NCI-H82 (cell line): ENCODE measurements around the gene PTGR3.

Source experiments
- DNase-seq: peaks from one replicate; lab custom pipeline; 2025; lab: John Stamatoyannopoulos, UW

The PTGR3 gene

GRCh38 chr18:75214766-75215510 lies 6.0 kb upstream of the PTGR3 start:
- peak; percentile 78 for DNase-seq

DNA sequence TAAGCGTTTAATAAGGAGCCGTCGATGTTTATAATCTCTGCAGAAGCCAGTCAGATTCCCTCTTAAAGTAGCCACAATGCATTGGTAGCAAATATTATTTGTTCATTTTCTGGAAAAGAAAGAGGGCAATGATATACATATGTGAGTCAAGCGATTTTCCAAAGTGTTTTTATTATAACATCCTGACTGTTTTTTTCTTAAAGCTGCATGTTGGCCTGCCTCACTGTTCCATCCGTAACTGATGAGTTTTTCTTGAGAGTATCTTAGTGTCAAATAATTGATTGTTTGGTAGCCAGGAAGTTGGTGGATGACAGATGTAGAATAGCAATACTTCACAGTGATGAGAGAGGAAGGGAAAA lies 5.4 kb upstream of the PTGR3 start:
- no peak for DNase-seq

- peak; percentile 21 for DNase-seq
These were observed 4.8 kb upstream of the PTGR3 start for GRCh38 chr18:75213611-75214331.

GRCh38 chr18:75212751-75213090 lies 3.8 kb upstream of the PTGR3 start:
- DNase-seq = no peak

DNA sequence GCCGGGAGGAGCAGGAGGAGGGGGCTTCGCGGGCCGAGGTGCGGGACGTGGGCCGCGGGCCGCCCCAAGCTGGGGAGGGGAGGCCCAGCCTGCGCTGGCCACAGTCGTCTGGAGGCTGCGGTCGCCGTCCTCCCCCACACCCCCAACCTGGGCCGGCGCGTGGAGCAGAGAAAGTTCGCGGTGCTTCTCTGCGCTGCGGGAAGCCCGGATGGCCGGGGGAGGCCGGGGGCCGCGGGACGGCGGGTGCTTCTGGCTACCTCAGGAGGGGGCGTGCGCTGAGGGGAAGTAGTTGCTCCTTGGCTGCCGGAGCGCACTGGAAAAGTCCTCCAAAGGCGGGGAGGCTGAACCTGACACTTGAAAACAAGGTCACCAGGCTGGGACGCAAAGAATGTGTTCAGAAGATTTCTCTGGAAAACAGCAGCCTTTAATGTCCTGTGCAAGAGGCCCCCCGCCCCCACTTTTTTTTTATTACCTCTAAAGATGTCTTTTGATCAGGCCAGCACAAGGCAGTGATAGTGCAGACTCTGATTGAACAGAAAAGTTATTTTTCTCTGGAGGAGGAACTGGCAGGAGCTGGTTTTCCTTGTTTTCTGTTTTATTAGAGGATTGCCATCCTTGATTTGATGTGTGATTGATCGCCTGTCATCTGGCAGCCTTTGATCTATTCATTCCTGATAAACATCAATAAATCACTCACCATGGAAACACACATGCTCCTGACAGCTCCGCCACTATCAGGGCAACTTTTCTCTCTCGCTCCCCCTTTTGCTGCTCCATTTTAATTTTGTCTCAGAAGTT lies 3.2 kb upstream of the PTGR3 start:
- peak; percentile 36 for DNase-seq

- DNase-seq = no peak
These were observed 2.6 kb upstream of the PTGR3 start for GRCh38 chr18:75211626-75211952.

DNA sequence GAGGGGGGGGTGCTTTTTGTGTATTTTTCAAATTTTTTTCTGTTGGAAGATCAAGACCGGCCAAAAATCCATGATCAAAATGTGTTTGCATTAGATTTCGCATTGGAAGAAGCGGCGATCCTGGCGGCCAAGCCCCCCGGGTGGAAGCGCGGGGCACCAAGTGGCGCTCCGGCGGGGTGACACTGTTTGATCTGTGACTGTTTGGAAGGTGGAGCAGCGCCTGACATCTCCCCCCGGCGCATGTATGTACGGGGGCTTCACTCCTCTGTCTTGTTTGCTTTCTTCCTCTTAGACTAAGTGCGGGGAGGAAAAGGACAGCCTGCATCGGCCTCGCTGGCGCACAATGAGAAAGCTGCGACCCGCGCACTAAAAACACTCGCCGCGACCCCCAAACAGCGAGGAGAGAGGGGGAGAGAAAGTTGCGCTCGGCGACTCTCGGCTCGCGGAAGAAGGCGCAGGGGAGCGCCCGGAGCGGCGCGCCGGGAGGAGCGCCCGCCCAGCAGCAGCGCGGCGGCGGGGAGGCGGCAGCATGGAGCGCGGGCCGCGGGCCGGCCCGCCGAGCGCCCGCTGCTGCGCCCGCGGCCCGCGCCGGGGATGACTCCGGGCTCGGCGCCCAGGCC lies 2.2 kb upstream of the PTGR3 start:
- DNase-seq = peak; percentile 24

DNA sequence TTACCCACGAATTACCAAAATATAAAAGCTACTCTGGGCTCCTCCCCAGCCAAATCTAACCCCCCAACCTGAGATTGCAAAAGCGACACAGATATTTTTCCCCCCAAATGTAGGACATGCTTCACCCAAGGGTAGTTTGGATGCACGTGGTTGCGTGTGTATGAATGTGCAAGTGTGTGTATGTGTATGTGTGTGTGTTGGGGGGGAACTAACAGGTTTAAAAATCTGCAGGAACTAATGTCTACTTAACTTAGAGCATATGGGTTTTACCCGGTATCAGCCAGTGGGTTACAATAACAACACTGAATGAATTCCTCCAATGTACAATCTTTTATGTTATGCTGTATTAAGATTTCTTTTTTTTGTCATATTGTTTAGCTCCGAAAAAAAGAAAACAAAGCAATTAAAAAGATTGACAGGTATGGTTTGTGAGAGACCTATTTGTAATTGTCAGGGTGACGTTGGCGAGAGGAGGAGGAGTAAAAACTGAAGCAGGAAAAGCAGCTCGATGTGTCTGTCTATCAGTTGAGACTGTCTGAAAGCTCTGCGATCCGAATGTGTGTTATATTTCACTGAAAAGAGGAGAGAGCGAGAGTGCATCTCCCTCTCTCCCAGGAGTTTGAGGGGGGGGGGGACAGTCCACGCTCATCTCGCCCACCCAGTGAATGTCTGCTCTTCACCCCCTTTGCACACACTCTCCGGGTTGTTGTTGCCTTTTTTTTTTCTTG lies 1.5 kb upstream of the PTGR3 start, which contains the start of gene TSHZ1:
Gene TSHZ1 (plus strand): TSS at position 524 of the 728 bp plus-strand sequence. CDS start 1,080 bp downstream, outside the sequence.
- peak; percentile 62 for DNase-seq

- DNase-seq = peak; percentile 44
These were observed 966 bp upstream of the PTGR3 start for GRCh38 chr18:75209951-75210258.

DNA sequence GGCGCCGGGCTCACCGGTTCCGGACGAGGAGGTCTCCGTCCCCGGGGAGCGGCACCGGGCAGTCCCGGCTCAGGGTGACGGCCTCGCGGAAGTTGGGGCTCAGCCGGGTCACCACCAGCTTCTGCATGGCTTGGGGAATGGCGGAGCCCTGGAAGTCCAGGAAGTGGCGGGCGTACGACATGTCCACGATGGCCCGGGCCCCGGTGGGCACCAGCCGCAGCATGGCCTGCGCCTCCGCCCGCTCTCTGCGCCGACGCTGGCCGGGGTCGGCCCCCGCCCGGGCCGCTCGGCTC lies 157 bp downstream of the PTGR3 start:
- DNase-seq = no peak

DNA sequence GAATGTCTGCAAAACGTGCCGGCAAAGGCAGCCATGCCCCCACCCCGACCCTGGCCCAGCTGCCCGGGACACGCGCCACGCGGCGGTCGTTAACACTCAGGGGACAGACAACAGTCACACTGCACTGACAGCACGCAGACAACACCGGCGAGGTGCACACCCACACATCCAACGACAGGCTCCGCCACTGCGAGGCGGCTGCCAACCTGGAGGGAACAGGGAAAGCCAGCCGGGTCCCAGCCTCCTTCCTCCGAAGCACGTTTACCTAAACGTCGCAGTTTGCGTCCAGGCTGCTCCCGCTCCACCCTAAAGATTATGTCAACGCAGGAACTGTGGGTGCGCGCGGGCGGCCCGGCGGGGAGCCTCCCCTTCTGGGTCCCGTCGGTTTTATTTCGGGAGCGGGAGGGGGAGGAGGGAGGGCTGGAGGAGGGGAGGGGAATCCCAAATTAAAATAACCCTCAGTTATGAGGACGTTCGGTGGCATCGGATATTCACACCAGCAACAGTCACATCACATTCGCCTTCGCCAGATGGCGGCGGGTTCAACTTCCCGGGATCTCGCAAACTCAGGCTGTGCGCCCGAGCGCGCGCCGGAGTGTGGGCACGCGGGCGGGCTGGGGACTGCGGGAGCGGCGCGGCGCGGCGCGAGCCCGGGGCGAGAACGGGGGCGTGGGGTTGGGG lies 644 bp downstream of the PTGR3 start:
- peak; percentile 65 for DNase-seq

- peak; percentile 30 for DNase-seq
These were observed 1.4 kb downstream of the PTGR3 start for GRCh38 chr18:75207310-75208154.

- DNase-seq = no peak
These were observed 2.3 kb downstream of the PTGR3 start for GRCh38 chr18:75206452-75207309.

GRCh38 chr18:75205514-75206132 lies 3.3 kb downstream of the PTGR3 start:
- no peak for DNase-seq

DNA sequence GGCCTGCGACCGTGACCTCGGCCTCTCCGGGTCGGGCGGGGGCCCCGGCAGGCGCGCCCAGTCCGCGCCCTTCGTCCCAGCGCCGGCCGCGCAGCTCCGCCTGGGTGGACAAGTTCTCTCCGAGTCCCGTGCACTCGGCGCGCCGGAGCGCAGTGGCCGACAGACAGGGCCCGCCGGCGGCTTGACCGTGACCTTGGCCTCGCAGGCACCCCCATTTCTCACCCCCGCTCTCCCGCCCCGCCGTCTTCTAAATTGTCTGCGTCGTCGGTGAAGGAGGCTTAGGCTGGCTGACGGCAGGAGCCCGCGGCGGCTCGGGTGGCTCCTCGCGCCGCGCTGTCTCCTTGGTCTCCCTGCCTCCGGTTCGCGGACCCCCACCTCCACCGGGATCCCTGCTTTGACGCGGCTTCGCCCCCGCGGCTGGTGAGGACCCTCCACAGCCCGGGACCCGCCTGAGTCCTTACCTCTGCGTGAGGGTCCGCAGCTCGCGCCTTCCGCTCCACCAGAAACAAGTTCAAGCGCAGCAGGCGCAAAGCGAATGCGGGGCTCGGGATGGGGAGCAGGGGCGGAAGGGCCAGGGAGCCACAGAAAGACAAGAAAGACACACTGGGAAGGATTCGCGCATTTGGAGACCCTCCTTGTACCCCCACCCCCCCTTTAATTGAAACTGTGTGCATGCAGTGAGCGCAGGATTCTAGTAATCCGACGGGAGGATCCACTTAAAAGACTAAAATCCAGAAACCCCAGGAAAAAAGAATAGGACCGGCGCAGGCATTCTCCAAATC lies 4.0 kb downstream of the PTGR3 start:
- no peak for DNase-seq

DNA sequence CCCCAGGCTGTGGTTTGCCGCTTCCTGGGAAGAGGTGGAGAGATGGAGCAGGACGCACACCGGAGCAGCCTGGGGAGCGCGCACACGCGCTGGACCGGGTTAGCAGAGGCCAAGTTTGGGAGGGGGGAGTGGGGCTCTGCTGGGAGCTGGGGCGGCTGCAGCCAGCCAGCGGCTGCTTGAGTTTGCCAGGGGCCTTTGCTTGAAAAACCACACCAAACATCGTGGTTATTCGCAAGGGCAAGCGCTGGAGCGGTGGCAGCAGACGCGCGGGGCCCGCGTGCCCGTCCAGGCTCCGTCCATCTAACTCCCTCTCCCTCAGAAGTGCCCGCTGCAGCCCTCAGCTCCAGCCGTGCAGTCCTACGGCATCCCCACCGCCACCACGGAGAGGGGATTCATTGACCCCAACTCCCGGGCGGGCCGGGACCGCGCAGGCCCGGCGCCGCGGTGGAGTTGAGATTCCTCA lies 4.6 kb downstream of the PTGR3 start:
- DNase-seq = no peak

DNA sequence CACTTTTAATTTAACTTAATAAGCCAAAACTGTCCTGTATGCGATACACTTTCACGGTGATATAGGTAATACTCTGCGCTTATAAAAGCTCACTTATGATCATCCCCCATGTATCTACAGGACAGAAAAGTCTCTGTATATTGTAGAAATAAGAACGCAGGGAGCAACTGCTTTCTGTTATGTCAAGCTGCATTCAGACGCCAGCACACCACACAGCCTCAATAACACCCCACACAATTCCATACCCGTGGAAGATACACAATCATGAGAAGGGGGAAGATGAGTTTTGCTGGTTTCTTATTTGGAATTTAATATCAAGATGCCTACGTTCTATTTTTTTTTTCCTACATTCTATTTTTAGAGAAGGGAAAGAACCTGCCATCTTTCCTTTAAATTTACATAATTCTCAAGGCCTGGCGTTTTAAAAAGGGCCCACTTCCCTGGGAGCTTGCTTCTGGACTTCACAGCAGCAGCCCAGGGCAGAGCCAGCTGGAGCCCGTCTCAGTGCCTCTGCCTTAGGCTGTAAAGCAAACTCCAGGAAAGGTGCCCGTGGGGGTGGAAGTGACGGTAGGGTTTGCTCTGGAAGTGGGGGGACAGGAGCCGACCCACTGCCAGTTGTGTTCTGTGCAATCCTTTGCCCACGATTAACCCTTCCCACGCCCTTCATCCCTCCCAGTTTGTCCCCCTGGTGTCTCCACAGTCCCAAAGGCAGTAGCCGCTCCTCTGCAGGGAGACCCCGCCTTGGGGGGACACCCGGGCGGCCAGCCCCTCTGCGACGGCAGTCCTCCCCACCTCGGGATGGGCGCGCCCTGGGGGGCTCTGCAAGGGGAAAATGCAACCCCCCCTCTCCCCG lies 5.3 kb downstream of the PTGR3 start:
- DNase-seq = no peak
